Measurements from ENCODE around the gene PROX1.

DNA sequence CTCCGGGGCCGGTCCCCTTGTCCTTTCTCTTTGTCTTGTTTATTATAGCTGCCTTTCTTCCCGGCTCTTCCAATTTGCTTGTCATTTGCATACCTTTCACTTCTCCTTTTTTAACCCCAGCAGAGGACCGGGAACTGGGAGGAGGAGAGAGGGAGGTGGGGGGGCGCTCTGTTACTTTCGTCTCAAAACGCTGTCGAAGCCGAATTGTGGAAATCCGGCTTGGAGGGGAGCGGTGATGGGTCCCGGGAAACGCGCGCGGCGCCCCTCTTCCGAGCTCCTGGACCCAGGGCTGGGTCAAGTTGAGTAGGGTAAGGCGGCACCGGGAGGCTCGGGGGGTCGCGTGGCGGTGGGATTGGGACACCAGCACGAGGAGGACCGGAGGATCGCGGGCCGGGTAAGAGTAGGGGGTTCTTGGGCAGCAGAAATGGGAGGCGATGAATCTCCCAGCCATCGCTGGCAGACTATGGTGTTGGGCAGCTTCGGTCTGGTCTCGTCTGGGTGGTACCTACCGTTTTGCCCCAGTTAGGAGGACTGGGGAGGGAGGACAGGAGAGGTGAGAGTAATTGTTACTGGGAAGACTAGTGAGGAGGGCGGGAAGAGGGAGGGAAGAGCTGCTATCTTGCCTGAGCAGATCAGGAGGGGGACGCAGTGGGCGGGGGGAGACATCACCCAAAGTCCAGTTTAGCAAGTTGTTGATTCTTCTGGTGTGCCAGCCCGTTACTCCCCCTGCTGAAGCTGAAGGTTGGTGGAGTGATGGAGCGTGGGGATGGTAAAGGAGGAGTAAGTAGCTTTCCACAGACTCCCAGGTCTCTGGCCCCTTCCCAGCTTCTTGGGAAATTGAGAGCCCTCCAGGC lies 1.5 kb downstream of the PROX1 start:
- TF ChIP-seq, protein P1, sequence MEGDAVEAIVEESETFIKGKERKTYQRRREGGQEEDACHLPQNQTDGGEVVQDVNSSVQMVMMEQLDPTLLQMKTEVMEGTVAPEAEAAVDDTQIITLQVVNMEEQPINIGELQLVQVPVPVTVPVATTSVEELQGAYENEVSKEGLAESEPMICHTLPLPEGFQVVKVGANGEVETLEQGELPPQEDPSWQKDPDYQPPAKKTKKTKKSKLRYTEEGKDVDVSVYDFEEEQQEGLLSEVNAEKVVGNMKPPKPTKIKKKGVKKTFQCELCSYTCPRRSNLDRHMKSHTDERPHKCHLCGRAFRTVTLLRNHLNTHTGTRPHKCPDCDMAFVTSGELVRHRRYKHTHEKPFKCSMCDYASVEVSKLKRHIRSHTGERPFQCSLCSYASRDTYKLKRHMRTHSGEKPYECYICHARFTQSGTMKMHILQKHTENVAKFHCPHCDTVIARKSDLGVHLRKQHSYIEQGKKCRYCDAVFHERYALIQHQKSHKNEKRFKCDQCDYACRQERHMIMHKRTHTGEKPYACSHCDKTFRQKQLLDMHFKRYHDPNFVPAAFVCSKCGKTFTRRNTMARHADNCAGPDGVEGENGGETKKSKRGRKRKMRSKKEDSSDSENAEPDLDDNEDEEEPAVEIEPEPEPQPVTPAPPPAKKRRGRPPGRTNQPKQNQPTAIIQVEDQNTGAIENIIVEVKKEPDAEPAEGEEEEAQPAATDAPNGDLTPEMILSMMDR (IDR thresholded peaks at IDR 0.05), result no peak
- no peak for TF ChIP-seq EZH2phosphoT487 (IDR thresholded peaks at IDR 0.05)

All from neural progenitor cell (in vitro differentiated cells).